ENCODE measurements around the gene COMMD1.
"Not testable (repeated sequence)": the region's sequence is repeated elsewhere in the genome, so short reads cannot be mapped to it uniquely, and the experiment has no call there.

Gene COMMD1

GRCh38 chr2:61943251-61943650 lies 37.8 kb downstream of the COMMD1 start:
- Mint-ChIP-seq H3K27me3 (no peaks in the 10 kb centered on the region), H3K4me3 (no peak overlapping the region), H3K4me1 (peaks cover 3% of the 10 kb centered on the region), H3K36me3 (no peaks in the 10 kb centered on the region), H3K9me3 (no peaks in the 10 kb centered on the region), H3K27ac (no peak overlapping the region)
- CTCF ChIA-PET, result no interaction called here
- no peak for DNase-seq

GRCh38 chr2:61946666-61947065 lies 41.2 kb downstream of the COMMD1 start:
- no peak overlapping the region for H3K27ac Mint-ChIP-seq
- peaks cover 3% of the 10 kb centered on the region for H3K4me1 Mint-ChIP-seq
- H3K4me3 Mint-ChIP-seq, result no peak overlapping the region
- DNase-seq, result no peak
- no peaks in the 10 kb centered on the region for H3K27me3 Mint-ChIP-seq
- no peaks in the 10 kb centered on the region for H3K36me3 Mint-ChIP-seq
- no peaks in the 10 kb centered on the region for H3K9me3 Mint-ChIP-seq
- CTCF ChIA-PET, result no interaction called here

GRCh38 chr2:61948661-61949457 lies 43.4 kb downstream of the COMMD1 start:
- Mint-ChIP-seq H3K4me3 (no peak overlapping the region), H3K9me3 (no peaks in the 10 kb centered on the region), H3K4me1 (no peaks in the 10 kb centered on the region), H3K27ac (no peak overlapping the region), H3K27me3 (no peaks in the 10 kb centered on the region), H3K36me3 (no peaks in the 10 kb centered on the region)
- no peak for DNase-seq
- CTCF ChIA-PET, result no interaction called here

- DNase-seq, result no peak
- Mint-ChIP-seq H3K27me3 (no peaks in the 10 kb centered on the region), H3K9me3 (no peaks in the 10 kb centered on the region), H3K27ac (no peak overlapping the region), H3K36me3 (no peaks in the 10 kb centered on the region), H3K4me3 (no peak overlapping the region), H3K4me1 (no peaks in the 10 kb centered on the region)
- CTCF ChIA-PET, result no interaction called here
These were observed 43.9 kb downstream of the COMMD1 start for GRCh38 chr2:61949458-61949713.

- DNase-seq, result no peak
- no peaks in the 10 kb centered on the region for H3K4me1 Mint-ChIP-seq
These were observed 44.5 kb downstream of the COMMD1 start for GRCh38 chr2:61949714-61950560.

GRCh38 chr2:61950571-61951315 lies 45.3 kb downstream of the COMMD1 start:
- DNase-seq, result no peak
- Mint-ChIP-seq H3K9me3 (no peaks in the 10 kb centered on the region), H3K4me1 (no peaks in the 10 kb centered on the region), H3K4me3 (no peak overlapping the region), H3K27ac (no peak overlapping the region), H3K36me3 (no peaks in the 10 kb centered on the region), H3K27me3 (no peaks in the 10 kb centered on the region)
- CTCF ChIA-PET, result interaction anchor here (0.7 kb wide), 1 partner anchor 609 kb away, joined by 3 read pairs; no protein-coding TSS in a partner anchor

More at GRCh38 chr2:61949714-61950560, 44.5 kb downstream of the COMMD1 start:
- Mint-ChIP-seq H3K4me3 (no peak overlapping the region), H3K27me3 (no peaks in the 10 kb centered on the region), H3K9me3 (no peaks in the 10 kb centered on the region), H3K36me3 (no peaks in the 10 kb centered on the region), H3K27ac (no peak overlapping the region)
- CTCF ChIA-PET, result no interaction called here

- Mint-ChIP-seq H3K9me3 (no peaks in the 10 kb centered on the region), H3K27ac (no peak overlapping the region), H3K27me3 (no peaks in the 10 kb centered on the region), H3K36me3 (no peaks in the 10 kb centered on the region), H3K4me1 (no peaks in the 10 kb centered on the region), H3K4me3 (no peak overlapping the region)
- CTCF ChIA-PET, result interaction anchor here (1.0 kb wide), 1 partner anchor 461 kb away, joined by 3 read pairs; no protein-coding TSS in a partner anchor
- no peak for DNase-seq
These were observed 46.4 kb downstream of the COMMD1 start for GRCh38 chr2:61951881-61952280.

- no peak for DNase-seq
- H3K27me3 Mint-ChIP-seq, result no peaks in the 10 kb centered on the region
- CTCF ChIA-PET, result interaction anchor here (1.0 kb wide), 1 partner anchor 461 kb away, joined by 3 read pairs; no protein-coding TSS in a partner anchor
- no peaks in the 10 kb centered on the region for H3K36me3 Mint-ChIP-seq
- H3K4me1 Mint-ChIP-seq, result no peaks in the 10 kb centered on the region
- no peak overlapping the region for H3K4me3 Mint-ChIP-seq
- H3K9me3 Mint-ChIP-seq, result no peaks in the 10 kb centered on the region
- no peak overlapping the region for H3K27ac Mint-ChIP-seq
These were observed 46.8 kb downstream of the COMMD1 start for GRCh38 chr2:61952288-61952687.

GRCh38 chr2:61954856-61955255 lies 49.4 kb downstream of the COMMD1 start:
- CTCF ChIA-PET, result interaction anchor here (0.6 kb wide), 1 partner anchor 270 kb away, joined by 3 read pairs; no protein-coding TSS in a partner anchor

GRCh38 chr2:61959381-61960293 lies 54.2 kb downstream of the COMMD1 start:
- Mint-ChIP-seq H3K9me3 (no peaks in the 10 kb centered on the region), H3K4me1 (peaks cover 7% of the 10 kb centered on the region), H3K4me3 (no peak overlapping the region), H3K36me3 (no peaks in the 10 kb centered on the region), H3K27me3 (no peaks in the 10 kb centered on the region), H3K27ac (no peak overlapping the region)
- no peak for DNase-seq
- CTCF ChIA-PET, result no interaction called here

More at GRCh38 chr2:61954856-61955255, 49.4 kb downstream of the COMMD1 start:
- not testable (repeated sequence) for H3K27me3 Mint-ChIP-seq, H3K9me3 Mint-ChIP-seq, H3K27ac Mint-ChIP-seq, H3K4me3 Mint-ChIP-seq, DNase-seq, H3K36me3 Mint-ChIP-seq, H3K4me1 Mint-ChIP-seq

- CTCF ChIA-PET, result no interaction called here
- H3K27ac Mint-ChIP-seq, result no peak overlapping the region
These were observed 55.9 kb downstream of the COMMD1 start for GRCh38 chr2:61961231-61961901.

GRCh38 chr2:61962095-61962984 lies 56.9 kb downstream of the COMMD1 start:
- no peak for DNase-seq
- CTCF ChIA-PET, result no interaction called here
- H3K36me3 Mint-ChIP-seq, result no peaks in the 10 kb centered on the region
- no peaks in the 10 kb centered on the region for H3K9me3 Mint-ChIP-seq
- no peak overlapping the region for H3K27ac Mint-ChIP-seq
- H3K4me1 Mint-ChIP-seq, result peaks cover 7% of the 10 kb centered on the region
- H3K4me3 Mint-ChIP-seq, result no peak overlapping the region
- H3K27me3 Mint-ChIP-seq, result no peaks in the 10 kb centered on the region

More at GRCh38 chr2:61961231-61961901, 55.9 kb downstream of the COMMD1 start:
- Mint-ChIP-seq H3K4me3 (no peak overlapping the region), H3K27me3 (no peaks in the 10 kb centered on the region), H3K4me1 (peaks cover 7% of the 10 kb centered on the region), H3K9me3 (no peaks in the 10 kb centered on the region), H3K36me3 (no peaks in the 10 kb centered on the region)
- no peak for DNase-seq

All from activated naive CD4-positive, alpha-beta T cell treated with anti-CD3 and anti-CD28 coated beads, Interleukin-2, amount 10 ng/mL, durations not matched to agents 7 days and 5 days (primary cell).